Gastroesophageal sphincter (tissue), 3 donors: ENCODE measurements around the gene DUSP10.

Source experiments
- POLR2A ChIP-seq, 2 donors: fragments of 450-650 bp; IDR thresholded peaks; one replicate each; pipeline ENCODE4 v1.6.1; 2017; ENCODE audit warnings: antibody characterized with exemption in 2 of 2, mild to moderate bottlenecking in 2 of 2, moderate library complexity in 1 of 2
- POLR2AphosphoS5 ChIP-seq: sonication (generic); formaldehyde crosslinking; IDR thresholded peaks from one replicate; pipeline ENCODE4 v1.6.1; 2017; ENCODE audit warnings: antibody characterized with exemption
- TF ChIP-seq, protein P1 (sequence below), 4 experiments: fragments of 200-600 bp in 2 of 4; fragments of 450-650 bp in 2 of 4; sonication (generic) in 1 of 4; IDR thresholded peaks; one replicate each; pipeline ENCODE4 v1.5.1; 2017 to 2019; ENCODE audit warnings: antibody characterized with exemption in 4 of 4, mild to moderate bottlenecking in 2 of 4, moderate library complexity in 2 of 4

GRCh38 chr1:221783936-221784335 is 42.0 kb upstream of the DUSP10 start:
- TF ChIP-seq, protein P1, sequence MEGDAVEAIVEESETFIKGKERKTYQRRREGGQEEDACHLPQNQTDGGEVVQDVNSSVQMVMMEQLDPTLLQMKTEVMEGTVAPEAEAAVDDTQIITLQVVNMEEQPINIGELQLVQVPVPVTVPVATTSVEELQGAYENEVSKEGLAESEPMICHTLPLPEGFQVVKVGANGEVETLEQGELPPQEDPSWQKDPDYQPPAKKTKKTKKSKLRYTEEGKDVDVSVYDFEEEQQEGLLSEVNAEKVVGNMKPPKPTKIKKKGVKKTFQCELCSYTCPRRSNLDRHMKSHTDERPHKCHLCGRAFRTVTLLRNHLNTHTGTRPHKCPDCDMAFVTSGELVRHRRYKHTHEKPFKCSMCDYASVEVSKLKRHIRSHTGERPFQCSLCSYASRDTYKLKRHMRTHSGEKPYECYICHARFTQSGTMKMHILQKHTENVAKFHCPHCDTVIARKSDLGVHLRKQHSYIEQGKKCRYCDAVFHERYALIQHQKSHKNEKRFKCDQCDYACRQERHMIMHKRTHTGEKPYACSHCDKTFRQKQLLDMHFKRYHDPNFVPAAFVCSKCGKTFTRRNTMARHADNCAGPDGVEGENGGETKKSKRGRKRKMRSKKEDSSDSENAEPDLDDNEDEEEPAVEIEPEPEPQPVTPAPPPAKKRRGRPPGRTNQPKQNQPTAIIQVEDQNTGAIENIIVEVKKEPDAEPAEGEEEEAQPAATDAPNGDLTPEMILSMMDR (IDR thresholded peaks at IDR 0.05), result no peak
- TF ChIP-seq POLR2A (IDR thresholded peaks at IDR 0.05) (no peak), POLR2AphosphoS5 (no peak)
